GM23248 (cell line): Measurements from ENCODE around the gene LIMS2. TPM values are rescaled to one million over a fixed set of nuclear protein-coding genes. Genes with fewer than 3 reads are reported as not detected.

Experiments
- DNase-seq: peaks from one replicate; pipeline ENCODE4 v3.0.0-alpha.2; 2015
- H2AFZ ChIP-seq: fragments of 200-600 bp; sonication (generic); 2 replicates; pipeline ENCODE4 v1.6.1; 2016; ENCODE audit warnings: antibody characterized with exemption
- H3F3A ChIP-seq: fragments of 200-600 bp; sonication (generic); 2 replicates; pipeline ENCODE4 v1.6.1; 2016; ENCODE audit warnings: mild to moderate bottlenecking, antibody characterized with exemption, mixed run types; ENCODE audit not compliant: insufficient read depth
- H3K27ac ChIP-seq: fragments of 200-600 bp; sonication (generic); 2 replicates; pipeline ENCODE4 v1.5.1; 2016; ENCODE audit warnings: mild to moderate bottlenecking
- H3K27me3 ChIP-seq: fragments of 200-600 bp; sonication (generic); replicated peaks from 2 replicates; pipeline ENCODE4 v1.6.1; 2016; ENCODE audit warnings: mild to moderate bottlenecking; ENCODE audit not compliant: insufficient read depth
- H3K36me3 ChIP-seq: fragments of 200-600 bp; sonication (generic); 2 replicates; pipeline ENCODE4 v1.6.1; 2016; ENCODE audit warnings: low read depth, mild to moderate bottlenecking
- H3K4me1 ChIP-seq: fragments of 200-600 bp; sonication (generic); 2 replicates; pipeline ENCODE4 v1.6.1; 2016; ENCODE audit warnings: mild to moderate bottlenecking; ENCODE audit not compliant: insufficient read depth
- H3K4me2 ChIP-seq: fragments of 200-600 bp; sonication (generic); one replicate; pipeline ENCODE4 v1.6.1; 2016; ENCODE audit warnings: mild to moderate bottlenecking; ENCODE audit not compliant: unreplicated experiment
- H3K4me3 ChIP-seq: fragments of 200-600 bp; sonication (generic); 2 replicates; pipeline ENCODE4 v1.5.1; 2016; ENCODE audit warnings: mild to moderate bottlenecking
- H3K79me2 ChIP-seq: fragments of 200-600 bp; sonication (generic); 2 replicates; pipeline ENCODE4 v1.6.1; 2016; ENCODE audit warnings: mild to moderate bottlenecking; ENCODE audit not compliant: insufficient read depth
- H3K9ac ChIP-seq: fragments of 200-600 bp; sonication (generic); 2 replicates; pipeline ENCODE4 v1.6.1; 2016; ENCODE audit warnings: mild to moderate bottlenecking
- H3K9me2 ChIP-seq: fragments of 200-600 bp; sonication (generic); 2 replicates; pipeline ENCODE4 v1.6.1; 2016; ENCODE audit warnings: mixed run types, mild to moderate bottlenecking, moderate library complexity; ENCODE audit not compliant: insufficient read depth
- H3K9me3 ChIP-seq: fragments of 200-600 bp; sonication (generic); one replicate; pipeline ENCODE4 v1.6.1; 2017; ENCODE audit warnings: low read depth
- H4K20me1 ChIP-seq: fragments of 200-600 bp; sonication (generic); 2 replicates; pipeline ENCODE4 v1.6.0; 2016; ENCODE audit not compliant: insufficient read depth
- EZH2 ChIP-seq: fragments of 200-600 bp; sonication (generic); IDR thresholded peaks from 2 replicates; pipeline ENCODE4 v1.6.1; 2018; ENCODE audit warnings: antibody characterized with exemption, mild to moderate bottlenecking; ENCODE audit not compliant: insufficient read depth, poor library complexity, severe bottlenecking
- EZH2phosphoT487 ChIP-seq: fragments of 200-600 bp; sonication (generic); IDR thresholded peaks from 2 replicates; pipeline ENCODE4 v1.6.1; 2018; ENCODE audit warnings: antibody characterized with exemption, moderate library complexity, mild to moderate bottlenecking, low read depth; ENCODE audit not compliant: insufficient read depth
- WGBS, 2 experiments: methylation state at CpG; one replicate each; pipeline ENCODE4 v1.1.6; 2015 to 2017; ENCODE audit warnings: low lambda C conversion rate in 2 of 2, low coverage in 1 of 2; ENCODE audit errors: missing lambda C conversion rate in 2 of 2; 5-methylcytosine and 5-hydroxymethylcytosine counted together
- in situ Hi-C: fragments of 300-500 bp; cut with MboI; formaldehyde crosslinking; loops from 2 replicates; pipeline ENCODE4 v1.15.0; 2020
- polyA plus RNA-seq: library from polyadenylated mRNA; unstranded; fragments of >200 nt; fragmentation: Nextera tagmentation; extraction: Ambion mirVana; gene quantifications from 2 replicates; pipeline ENCODE4 v1.2.1, GENCODE V29; 2016
- total RNA-seq: library from RNA; depleted of rRNA; stranded (reverse); fragments of >200 nt; shearing (Covaris generic); gene quantifications from 2 replicates; pipeline ENCODE4 v1.2.3, GENCODE V29; 2014

The LIMS2 gene
- total and polyA plus RNA-seq, 2 experiments from 2014 or later, result 7.2 to 30.4 TPM

- H3K27ac ChIP-seq, result no peak overlapping the region
- no peaks in the 10 kb centered on the region for H3K9me2 ChIP-seq
- H3K9me3 ChIP-seq, result no peaks in the 10 kb centered on the region
- H4K20me1 ChIP-seq, result no peaks in the 10 kb centered on the region
- H3K4me2 ChIP-seq, result no peak overlapping the region
- H3F3A ChIP-seq, result peaks cover 6% of the 10 kb centered on the region; the same call in 1 of the 2 replicates
- H3K79me2 ChIP-seq, result peaks cover 3% of the 10 kb centered on the region
- in situ Hi-C loops, result no loop called here
- WGBS, 2 experiments, result 90 to 93% methylated on average over 21 of the region's 21 CpGs
- no peak for DNase-seq
- H2AFZ ChIP-seq, result no peak overlapping the region
- peaks cover 11% of the 10 kb centered on the region for H3K4me1 ChIP-seq
- no peaks in the 10 kb centered on the region for H3K27me3 ChIP-seq
- H3K4me3 ChIP-seq, result no peak overlapping the region
- TF ChIP-seq EZH2phosphoT487 (no peak), EZH2 (no peak)
- no peak overlapping the region for H3K9ac ChIP-seq
- H3K36me3 ChIP-seq, result no peaks in the 10 kb centered on the region
Measured at GRCh38 chr2:127697482-127698180, 22.3 kb upstream of the LIMS2 start.

- peak overlapping the region; percentile 59 for H3K9ac ChIP-seq
- no peaks in the 10 kb centered on the region for H4K20me1 ChIP-seq
- peak overlapping the region; percentile 70 for H3K4me2 ChIP-seq
- H3K27ac ChIP-seq, result peak overlapping the region; percentile 46
- H3K27me3 ChIP-seq, result no peaks in the 10 kb centered on the region
- peak; percentile 71 for DNase-seq
- H3K4me1 ChIP-seq, result peaks cover 4% of the 10 kb centered on the region
- in situ Hi-C loops, result no loop called here
- 40 to 51% methylated on average over 43 to 49 of the region's 52 CpGs for WGBS, 2 experiments
- no peaks in the 10 kb centered on the region for H3F3A ChIP-seq
- H3K79me2 ChIP-seq, result no peaks in the 10 kb centered on the region
- H3K36me3 ChIP-seq, result no peaks in the 10 kb centered on the region
- H3K4me3 ChIP-seq, result peak overlapping the region; percentile 58
- peak overlapping the region; percentile 77 for H2AFZ ChIP-seq
- no peaks in the 10 kb centered on the region for H3K9me3 ChIP-seq
- TF ChIP-seq EZH2phosphoT487, result no peak
- no peak for TF ChIP-seq EZH2
- no peaks in the 10 kb centered on the region for H3K9me2 ChIP-seq
Measured at GRCh38 chr2:127695491-127696472, 20.5 kb upstream of the LIMS2 start.

- Histone ChIP-seq H3K79me2 (no peaks in the 10 kb centered on the region), H3K9me3 (no peaks in the 10 kb centered on the region), H3K36me3 (no peaks in the 10 kb centered on the region), H3K4me1 (no peaks in the 10 kb centered on the region; the same call in 1 of the 2 replicates), H3K27ac (peak overlapping the region; percentile 46), H3K9ac (peak overlapping the region; percentile 59), H3K4me3 (peak overlapping the region; percentile 58), H4K20me1 (no peaks in the 10 kb centered on the region), H3K4me2 (peak overlapping the region; percentile 70), H3K27me3 (no peaks in the 10 kb centered on the region), H3F3A (no peaks in the 10 kb centered on the region), H3K9me2 (no peaks in the 10 kb centered on the region), H2AFZ (peak overlapping the region; percentile 77)
- TF ChIP-seq EZH2 (no peak), EZH2phosphoT487 (no peak)
- peak; percentile 57 for DNase-seq
- 56 to 58% methylated on average over 9 of the region's 9 CpGs for WGBS, 2 experiments
- in situ Hi-C loops, result no loop called here
Measured at GRCh38 chr2:127694986-127695385, 19.7 kb upstream of the LIMS2 start.

GRCh38 chr2:127690696-127691095 lies 15.4 kb upstream of the LIMS2 start:
- TF ChIP-seq EZH2phosphoT487, result no peak
- no peak for TF ChIP-seq EZH2
- 53 to 54% methylated on average over 2 of the region's 2 CpGs for WGBS, 2 experiments

More at GRCh38 chr2:127690696-127691095, 15.4 kb upstream of the LIMS2 start:
- Histone ChIP-seq H2AFZ (no peak overlapping the region), H3F3A (no peaks in the 10 kb centered on the region), H3K4me3 (no peak overlapping the region), H3K79me2 (no peaks in the 10 kb centered on the region), H3K4me1 (no peaks in the 10 kb centered on the region), H3K36me3 (no peaks in the 10 kb centered on the region), H3K4me2 (no peak overlapping the region), H3K27me3 (no peaks in the 10 kb centered on the region; the same call in 1 of the 2 replicates), H4K20me1 (no peaks in the 10 kb centered on the region), H3K9me2 (no peaks in the 10 kb centered on the region), H3K9me3 (no peaks in the 10 kb centered on the region), H3K9ac (no peak overlapping the region), H3K27ac (no peak overlapping the region)
- in situ Hi-C loops, result no loop called here
- DNase-seq, result no peak
